Peyer's patch (tissue), 4 donors: Measurements from ENCODE around the gene BIRC2.

ENCODE experiments used
- POLR2A ChIP-seq, 2 donors: fragments of 450-650 bp; IDR thresholded peaks; one replicate each; pipeline ENCODE4 v1.5.1; 2017; ENCODE audit warnings: antibody characterized with exemption in 2 of 2, mild to moderate bottlenecking in 2 of 2, moderate library complexity in 2 of 2
- TF ChIP-seq, protein P1 (sequence below), 6 experiments: fragments of 450-650 bp in 4 of 6; fragments of 200-600 bp in 2 of 6; sonication (generic) in 1 of 6; IDR thresholded peaks; one replicate each; pipeline ENCODE4 v1.5.1; 2017 to 2019; ENCODE audit warnings: antibody characterized with exemption in 6 of 6, mild to moderate bottlenecking in 3 of 6, moderate library complexity in 1 of 6

GRCh38 chr11:102319544-102319943 is 27.5 kb upstream of the BIRC2 start:
- TF ChIP-seq, protein P1, sequence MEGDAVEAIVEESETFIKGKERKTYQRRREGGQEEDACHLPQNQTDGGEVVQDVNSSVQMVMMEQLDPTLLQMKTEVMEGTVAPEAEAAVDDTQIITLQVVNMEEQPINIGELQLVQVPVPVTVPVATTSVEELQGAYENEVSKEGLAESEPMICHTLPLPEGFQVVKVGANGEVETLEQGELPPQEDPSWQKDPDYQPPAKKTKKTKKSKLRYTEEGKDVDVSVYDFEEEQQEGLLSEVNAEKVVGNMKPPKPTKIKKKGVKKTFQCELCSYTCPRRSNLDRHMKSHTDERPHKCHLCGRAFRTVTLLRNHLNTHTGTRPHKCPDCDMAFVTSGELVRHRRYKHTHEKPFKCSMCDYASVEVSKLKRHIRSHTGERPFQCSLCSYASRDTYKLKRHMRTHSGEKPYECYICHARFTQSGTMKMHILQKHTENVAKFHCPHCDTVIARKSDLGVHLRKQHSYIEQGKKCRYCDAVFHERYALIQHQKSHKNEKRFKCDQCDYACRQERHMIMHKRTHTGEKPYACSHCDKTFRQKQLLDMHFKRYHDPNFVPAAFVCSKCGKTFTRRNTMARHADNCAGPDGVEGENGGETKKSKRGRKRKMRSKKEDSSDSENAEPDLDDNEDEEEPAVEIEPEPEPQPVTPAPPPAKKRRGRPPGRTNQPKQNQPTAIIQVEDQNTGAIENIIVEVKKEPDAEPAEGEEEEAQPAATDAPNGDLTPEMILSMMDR (IDR thresholded peaks at IDR 0.05): no peak
- no peak for TF ChIP-seq POLR2A (IDR thresholded peaks at IDR 0.05)
